Fibroblast of pulmonary artery (primary cell): Measurements from ENCODE around the gene EPB41.
"Not testable (repeated sequence)": the region's sequence is repeated elsewhere in the genome, so short reads cannot be mapped to it uniquely, and the experiment has no call there.

Experiments
- DNase-seq: peaks from one replicate; pipeline ENCODE4 v3.0.0-alpha.2; 2010; ENCODE audit warnings: low read depth
- H3K4me3 ChIP-seq: replicated peaks from 2 replicates; pipeline ENCODE4 v1.5.1; 2011; ENCODE audit warnings: low read depth, mild to moderate bottlenecking, control low read depth, low read length, moderate library complexity
- CTCF ChIP-seq: IDR thresholded peaks from 2 replicates; pipeline ENCODE4 v1.5.1; 2011; ENCODE audit warnings: mild to moderate bottlenecking, control low read depth, low read length, inconsistent platforms; ENCODE audit errors: missing control alignments

Gene EPB41

GRCh38 chr1:29105822-29106221 is 191.5 kb downstream of the EPB41 start:
- TF ChIP-seq CTCF = no peak
- no peak overlapping the region for H3K4me3 ChIP-seq
- DNase-seq = no peak

GRCh38 chr1:29108041-29108440 is 193.7 kb downstream of the EPB41 start:
- H3K4me3 ChIP-seq, DNase-seq: not testable (repeated sequence)

- no peak for DNase-seq
- TF ChIP-seq CTCF = no peak
- no peak overlapping the region for H3K4me3 ChIP-seq
Measured at GRCh38 chr1:29112705-29113412, 198.5 kb downstream of the EPB41 start.

GRCh38 chr1:29113413-29114117 is 199.2 kb downstream of the EPB41 start:
- no peak overlapping the region for H3K4me3 ChIP-seq
- TF ChIP-seq CTCF = no peak
- DNase-seq = no peak

GRCh38 chr1:29114654-29115053 is 200.3 kb downstream of the EPB41 start:
- no peak for DNase-seq
- TF ChIP-seq CTCF = no peak
- H3K4me3 ChIP-seq = no peak overlapping the region

- no peak overlapping the region for H3K4me3 ChIP-seq
- peak; percentile 24 for TF ChIP-seq CTCF
- DNase-seq = no peak
Measured at GRCh38 chr1:29117381-29117780, 203.0 kb downstream of the EPB41 start.

- TF ChIP-seq CTCF = no peak
- no peak overlapping the region for H3K4me3 ChIP-seq
- no peak for DNase-seq
Measured at GRCh38 chr1:29119121-29119929, 205.0 kb downstream of the EPB41 start.
